ENCODE measurements around the gene GTF2F2.

The GTF2F2 gene

GRCh38 chr13:45267215-45267614 is 146.9 kb downstream of the GTF2F2 start:
- H3K4me3 ChIP-seq (ENCODE audit: low read depth in 1 of 2, low read length in 2 of 2): no peak overlapping the region

GRCh38 chr13:45269204-45269603 is 148.9 kb downstream of the GTF2F2 start:
- H3K4me1 ChIP-seq (ENCODE audit: control insufficient read depth in 1 of 2, insufficient read depth in 2 of 2, low read length in 2 of 2): no peaks in the 10 kb centered on the region
- H3K36me3 ChIP-seq (ENCODE audit: control insufficient read depth in 1 of 2, insufficient read depth in 2 of 2, low read length in 2 of 2): peaks cover 0 to 9% of the 10 kb centered on the region in 2 donors
- no peak overlapping the region for H3K4me3 ChIP-seq (ENCODE audit: low read depth in 1 of 2, low read length in 2 of 2)
- H3K27ac ChIP-seq (ENCODE audit: low read length): no peak overlapping the region
- H3K9me3 ChIP-seq (ENCODE audit: control insufficient read depth in 1 of 2, low read length in 2 of 2): no peaks in the 10 kb centered on the region
- no peaks in the 10 kb centered on the region for H3K27me3 ChIP-seq (ENCODE audit: low read depth, low read length)

More at GRCh38 chr13:45267215-45267614, 146.9 kb downstream of the GTF2F2 start:
- Histone ChIP-seq H3K27ac (ENCODE audit: low read length) (no peak overlapping the region), H3K9me3 (ENCODE audit: control insufficient read depth in 1 of 2, low read length in 2 of 2) (no peaks in the 10 kb centered on the region), H3K27me3 (ENCODE audit: low read depth, low read length) (no peaks in the 10 kb centered on the region), H3K36me3 (ENCODE audit: control insufficient read depth in 1 of 2, insufficient read depth in 2 of 2, low read length in 2 of 2) (peaks cover 0 to 9% of the 10 kb centered on the region in 2 donors), H3K4me1 (ENCODE audit: control insufficient read depth in 1 of 2, insufficient read depth in 2 of 2, low read length in 2 of 2) (no peaks in the 10 kb centered on the region)

GRCh38 chr13:45276913-45277312 is 156.6 kb downstream of the GTF2F2 start:
- H3K36me3 ChIP-seq (ENCODE audit: control insufficient read depth in 1 of 2, insufficient read depth in 2 of 2, low read length in 2 of 2): no peaks in the 10 kb centered on the region
- no peaks in the 10 kb centered on the region for H3K4me1 ChIP-seq (ENCODE audit: control insufficient read depth in 1 of 2, insufficient read depth in 2 of 2, low read length in 2 of 2)
- no peak overlapping the region for H3K4me3 ChIP-seq (ENCODE audit: low read depth in 1 of 2, low read length in 2 of 2)
- H3K27ac ChIP-seq (ENCODE audit: low read length): no peak overlapping the region
- H3K9me3 ChIP-seq (ENCODE audit: control insufficient read depth in 1 of 2, low read length in 2 of 2): no peaks in the 10 kb centered on the region
- no peaks in the 10 kb centered on the region for H3K27me3 ChIP-seq (ENCODE audit: low read depth, low read length)

GRCh38 chr13:45278096-45278645 is 157.9 kb downstream of the GTF2F2 start:
- Histone ChIP-seq H3K4me3 (ENCODE audit: low read depth in 1 of 2, low read length in 2 of 2) (no peak overlapping the region), H3K27me3 (ENCODE audit: low read depth, low read length) (no peaks in the 10 kb centered on the region), H3K9me3 (ENCODE audit: control insufficient read depth in 1 of 2, low read length in 2 of 2) (no peaks in the 10 kb centered on the region), H3K36me3 (ENCODE audit: control insufficient read depth in 1 of 2, insufficient read depth in 2 of 2, low read length in 2 of 2) (no peaks in the 10 kb centered on the region), H3K4me1 (ENCODE audit: control insufficient read depth in 1 of 2, insufficient read depth in 2 of 2, low read length in 2 of 2) (no peaks in the 10 kb centered on the region), H3K27ac (ENCODE audit: low read length) (no peak overlapping the region)

GRCh38 chr13:45280011-45280410 is 159.7 kb downstream of the GTF2F2 start:
- Histone ChIP-seq H3K27me3 (ENCODE audit: low read depth, low read length) (no peaks in the 10 kb centered on the region), H3K36me3 (ENCODE audit: control insufficient read depth in 1 of 2, insufficient read depth in 2 of 2, low read length in 2 of 2) (no peaks in the 10 kb centered on the region), H3K9me3 (ENCODE audit: control insufficient read depth in 1 of 2, low read length in 2 of 2) (no peaks in the 10 kb centered on the region), H3K4me1 (ENCODE audit: control insufficient read depth in 1 of 2, insufficient read depth in 2 of 2, low read length in 2 of 2) (no peaks in the 10 kb centered on the region), H3K27ac (ENCODE audit: low read length) (no peak overlapping the region), H3K4me3 (ENCODE audit: low read depth in 1 of 2, low read length in 2 of 2) (no peak overlapping the region)

GRCh38 chr13:45280751-45281634 is 160.7 kb downstream of the GTF2F2 start:
- H3K27me3 ChIP-seq (ENCODE audit: low read depth, low read length): no peaks in the 10 kb centered on the region
- no peak overlapping the region for H3K27ac ChIP-seq (ENCODE audit: low read length)
- no peaks in the 10 kb centered on the region for H3K9me3 ChIP-seq (ENCODE audit: control insufficient read depth in 1 of 2, low read length in 2 of 2)
- no peaks in the 10 kb centered on the region for H3K36me3 ChIP-seq (ENCODE audit: control insufficient read depth in 1 of 2, insufficient read depth in 2 of 2, low read length in 2 of 2)
- no peaks in the 10 kb centered on the region for H3K4me1 ChIP-seq (ENCODE audit: control insufficient read depth in 1 of 2, insufficient read depth in 2 of 2, low read length in 2 of 2)
- no peak overlapping the region for H3K4me3 ChIP-seq (ENCODE audit: low read depth in 1 of 2, low read length in 2 of 2)

GRCh38 chr13:45282994-45283393 is 162.7 kb downstream of the GTF2F2 start:
- Histone ChIP-seq H3K27ac (ENCODE audit: low read length) (no peak overlapping the region), H3K27me3 (ENCODE audit: low read depth, low read length) (no peaks in the 10 kb centered on the region), H3K4me3 (ENCODE audit: low read depth in 1 of 2, low read length in 2 of 2) (no peak overlapping the region), H3K36me3 (ENCODE audit: control insufficient read depth in 1 of 2, insufficient read depth in 2 of 2, low read length in 2 of 2) (no peaks in the 10 kb centered on the region), H3K9me3 (ENCODE audit: control insufficient read depth in 1 of 2, low read length in 2 of 2) (no peaks in the 10 kb centered on the region), H3K4me1 (ENCODE audit: control insufficient read depth in 1 of 2, insufficient read depth in 2 of 2, low read length in 2 of 2) (no peaks in the 10 kb centered on the region)

GRCh38 chr13:45289936-45290563 is 169.7 kb downstream of the GTF2F2 start:
- Histone ChIP-seq H3K36me3 (ENCODE audit: control insufficient read depth in 1 of 2, insufficient read depth in 2 of 2, low read length in 2 of 2) (no peaks in the 10 kb centered on the region), H3K27me3 (ENCODE audit: low read depth, low read length) (no peaks in the 10 kb centered on the region), H3K4me3 (ENCODE audit: low read depth in 1 of 2, low read length in 2 of 2) (no peak overlapping the region)

GRCh38 chr13:45292176-45292575 is 171.9 kb downstream of the GTF2F2 start:
- Histone ChIP-seq H3K36me3 (ENCODE audit: control insufficient read depth in 1 of 2, insufficient read depth in 2 of 2, low read length in 2 of 2) (no peaks in the 10 kb centered on the region), H3K9me3 (ENCODE audit: control insufficient read depth in 1 of 2, low read length in 2 of 2) (no peaks in the 10 kb centered on the region), H3K4me1 (ENCODE audit: control insufficient read depth in 1 of 2, insufficient read depth in 2 of 2, low read length in 2 of 2) (no peaks in the 10 kb centered on the region), H3K27me3 (ENCODE audit: low read depth, low read length) (no peaks in the 10 kb centered on the region), H3K27ac (ENCODE audit: low read length) (no peak overlapping the region), H3K4me3 (ENCODE audit: low read depth in 1 of 2, low read length in 2 of 2) (no peak overlapping the region)

More at GRCh38 chr13:45289936-45290563, 169.7 kb downstream of the GTF2F2 start:
- no peak overlapping the region for H3K27ac ChIP-seq (ENCODE audit: low read length)
- H3K4me1 ChIP-seq (ENCODE audit: control insufficient read depth in 1 of 2, insufficient read depth in 2 of 2, low read length in 2 of 2): no peaks in the 10 kb centered on the region
- H3K9me3 ChIP-seq (ENCODE audit: control insufficient read depth in 1 of 2, low read length in 2 of 2): no peaks in the 10 kb centered on the region

- Histone ChIP-seq H3K4me1 (ENCODE audit: control insufficient read depth in 1 of 2, insufficient read depth in 2 of 2, low read length in 2 of 2) (no peaks in the 10 kb centered on the region), H3K36me3 (ENCODE audit: control insufficient read depth in 1 of 2, insufficient read depth in 2 of 2, low read length in 2 of 2) (no peaks in the 10 kb centered on the region), H3K9me3 (ENCODE audit: control insufficient read depth in 1 of 2, low read length in 2 of 2) (no peaks in the 10 kb centered on the region), H3K4me3 (ENCODE audit: low read depth in 1 of 2, low read length in 2 of 2) (no peak overlapping the region), H3K27me3 (ENCODE audit: low read depth, low read length) (peaks cover 3% of the 10 kb centered on the region), H3K27ac (ENCODE audit: low read length) (no peak overlapping the region)
Measured at GRCh38 chr13:45295536-45295935, 175.2 kb downstream of the GTF2F2 start.

- no peaks in the 10 kb centered on the region for H3K36me3 ChIP-seq (ENCODE audit: control insufficient read depth in 1 of 2, insufficient read depth in 2 of 2, low read length in 2 of 2)
- no peak overlapping the region for H3K27ac ChIP-seq (ENCODE audit: low read length)
- peaks cover 6% of the 10 kb centered on the region for H3K27me3 ChIP-seq (ENCODE audit: low read depth, low read length)
- H3K9me3 ChIP-seq (ENCODE audit: control insufficient read depth in 1 of 2, low read length in 2 of 2): no peaks in the 10 kb centered on the region
- H3K4me3 ChIP-seq (ENCODE audit: low read depth in 1 of 2, low read length in 2 of 2): no peak overlapping the region
- H3K4me1 ChIP-seq (ENCODE audit: control insufficient read depth in 1 of 2, insufficient read depth in 2 of 2, low read length in 2 of 2): no peaks in the 10 kb centered on the region
Measured at GRCh38 chr13:45296259-45296658, 175.9 kb downstream of the GTF2F2 start.
